A549 (cell line): Measurements from ENCODE around the gene UNC13A. TPM values are rescaled to one million over a fixed set of nuclear protein-coding genes. Genes with fewer than 3 reads are reported as not detected.

Experiments used
- ATAC-seq, 2 experiments: fragments of 200-7000 bp in 1 of 2; fragments of >200 bp in 1 of 2; cut with Nextera tagmentation in 1 of 2; cut with Tn5 transposase in 1 of 2; 3 replicates each; pipeline versions ENCODE4 v1.8.0 to v1.9.1; 2018 to 2020; ENCODE audit warnings: mild to moderate bottlenecking in 1 of 2, moderate library complexity in 1 of 2
- CTCF ChIA-PET: fragments of 300-600 bp; sonication (Branson Sonifier 250); formaldehyde crosslinking; extraction: SDS; loops from one replicate; lab custom pipeline; 2021; ENCODE audit warnings: antibody characterized with exemption, inconsistent platforms; lab: Yijun Ruan, JAX
- POLR2A ChIA-PET: fragments of 350-600 bp; formaldehyde crosslinking; extraction: SDS; loops from one replicate; lab custom pipeline; 2021; ENCODE audit warnings: antibody characterized with exemption, inconsistent platforms; lab: Yijun Ruan, JAX
- DNase-seq, 2 experiments: peaks; one replicate each; pipeline versions ENCODE4 v3.0.0 to v3.0.0-alpha.2; 2011 to 2016; ENCODE audit warnings: low read depth in 1 of 2, low spot score in 1 of 2
- FAIRE-seq: peaks from 2 replicates; lab custom pipeline; 2011; peaks lifted over from hg19 to GRCh38; lab: Jason Lieb, UNC
- H3K27ac ChIP-seq, 2 experiments: fragments of >200 bp; sonication (Bioruptor Twin); formaldehyde crosslinking; 3 replicates each; pipeline ENCODE4 v1.5.1; 2016 to 2017
- H3K4me1 ChIP-seq: fragments of >200 bp; sonication (Bioruptor Twin); formaldehyde crosslinking; 3 replicates; pipeline ENCODE4 v1.6.1; 2016
- H3K4me2 ChIP-seq: fragments of >200 bp; sonication (Bioruptor Twin); formaldehyde crosslinking; 3 replicates; pipeline ENCODE4 v1.6.1; 2016
- H3K4me3 ChIP-seq: fragments of >200 bp; sonication (Bioruptor Twin); formaldehyde crosslinking; 3 replicates; pipeline ENCODE4 v1.5.1; 2016
- H3K9me3 ChIP-seq: fragments of >200 bp; sonication (Bioruptor Twin); formaldehyde crosslinking; 3 replicates; pipeline ENCODE4 v1.6.1; 2016
- BCL3 ChIP-seq: fragments of >200 bp; sonication (Bioruptor Twin); formaldehyde crosslinking; IDR thresholded peaks from 3 replicates; pipeline ENCODE4 v1.6.1; 2016
- BHLHE40 ChIP-seq: IDR thresholded peaks from 2 replicates; pipeline ENCODE4 v1.6.1; 2012; ENCODE audit warnings: low read depth, low read length, inconsistent platforms
- CBX8 ChIP-seq: fragments of 200-600 bp; sonication (generic); IDR thresholded peaks from 2 replicates; pipeline ENCODE4 v1.6.1; 2016
- CTCF ChIP-seq: fragments of >200 bp; sonication (Bioruptor Twin); formaldehyde crosslinking; IDR thresholded peaks from 3 replicates; pipeline ENCODE4 v1.5.1; 2016
- E2F6 ChIP-seq: IDR thresholded peaks from 2 replicates; pipeline ENCODE4 v1.6.1; 2012; ENCODE audit warnings: low read depth, borderline replicate concordance
- EP300 ChIP-seq, 2 experiments: fragments of >200 bp; sonication (Bioruptor Twin); formaldehyde crosslinking; IDR thresholded peaks; 2 replicates in 1 of 2; 3 replicates in 1 of 2; pipeline ENCODE4 v1.6.1; 2016 to 2017
- FOSB ChIP-seq: fragments of 250-450 bp; sonication (Bioruptor Pico); IDR thresholded peaks from 2 replicates; pipeline ENCODE4 v1.5.0; 2020; ENCODE audit warnings: mild to moderate bottlenecking, moderate library complexity
- HOXA7 ChIP-seq: fragments of 250-450 bp; sonication (Bioruptor Pico); IDR thresholded peaks from 2 replicates; pipeline ENCODE4 v1.5.0; 2020; ENCODE audit warnings: mild to moderate bottlenecking, moderate library complexity
- KDM1A ChIP-seq: fragments of 200-600 bp; sonication (generic); IDR thresholded peaks from 2 replicates; pipeline ENCODE4 v1.6.1; 2016; ENCODE audit warnings: low read depth, mild to moderate bottlenecking
- MAZ ChIP-seq: fragments of 150-350 bp; IDR thresholded peaks from 2 replicates; pipeline ENCODE4 v1.6.1; 2014; ENCODE audit warnings: antibody characterized with exemption, low read depth, low read length, borderline replicate concordance
- MYC ChIP-seq: IDR thresholded peaks from 2 replicates; pipeline ENCODE4 v1.6.1; 2012; ENCODE audit warnings: mild to moderate bottlenecking, inconsistent platforms, low read length, improper control_type of control experiment, borderline replicate concordance
- PBX3 ChIP-seq: IDR thresholded peaks from 2 replicates; pipeline ENCODE4 v1.6.1; 2012
- PHF8 ChIP-seq: fragments of 200-600 bp; sonication (generic); IDR thresholded peaks from 2 replicates; pipeline ENCODE4 v1.6.1; 2016; ENCODE audit warnings: low read depth, mild to moderate bottlenecking, antibody characterized with exemption, moderate library complexity, borderline replicate concordance
- RAD21 ChIP-seq, 2 experiments: fragments of >200 bp in 1 of 2; sonication (Bioruptor Twin) in 1 of 2; formaldehyde crosslinking in 1 of 2; IDR thresholded peaks in 1 of 2; conservative IDR thresholded peaks in 1 of 2; 2 replicates in 1 of 2; 3 replicates in 1 of 2; pipeline ENCODE4 v1.6.1; 2012 to 2018; ENCODE audit warnings: inconsistent platforms in 1 of 2
- REST ChIP-seq: fragments of 200-600 bp; sonication (generic); IDR thresholded peaks from 2 replicates; pipeline ENCODE4 v1.6.1; 2016; ENCODE audit warnings: antibody characterized with exemption, mild to moderate bottlenecking, moderate library complexity
- SREBF2 ChIP-seq: fragments of 450-650 bp; IDR thresholded peaks from 2 replicates; pipeline ENCODE4 v1.6.1; 2014; ENCODE audit warnings: mild to moderate bottlenecking, moderate library complexity
- ZC3H11A ChIP-seq: fragments of 450-650 bp; IDR thresholded peaks from 2 replicates; pipeline ENCODE4 v1.6.1; 2014; ENCODE audit warnings: antibody characterized with exemption, mild to moderate bottlenecking
- whole genome bisulfite sequencing: methylation state at CpG from one replicate; pipeline ENCODE4 v1.1.6; 2017; ENCODE audit errors: missing lambda C conversion rate; 5-methylcytosine and 5-hydroxymethylcytosine counted together
- polyA plus RNA-seq, 4 experiments: library from polyadenylated mRNA; depleted of rRNA in 3 of 4; stranded (reverse); fragments of >200 nt; fragmentation: RNase III in 1 of 4; extraction: RNeasy Plus Mini Kit Qiagen cat#74134 plus additional on column Dnase treatment in 1 of 4; gene quantifications; 2 replicates in 3 of 4; 3 replicates in 1 of 4; pipeline ENCODE4 v1.2.3, GENCODE V29; 2011 to 2017

Gene UNC13A
- polyA plus RNA-seq, 2 of the 4 experiments (the other 2 are of a cell fraction), result 3.1 to 4.2 TPM

GRCh38 chr19:17606590-17607185 lies 81.5 kb downstream of the UNC13A start:
- DNase-seq, result peak in 1 of 2 experiments; percentile 72
- Histone ChIP-seq H3K9me3 (no peaks in the 10 kb centered on the region), H3K4me3 (peak overlapping the region; percentile 63), H3K4me1 (peaks cover 10% of the 10 kb centered on the region; the same call in 2 of the 3 replicates)
- ChIA-PET POLR2A (interaction anchor here (0.5 to 1.9 kb wide), 11 partner anchors 8 to 890 kb away, joined by 3 to 8 read pairs (median 3); partner anchors contain the start of genes MAP1S, PGLS and RPL18A), CTCF (interaction anchor here (0.8 to 1.9 kb wide), 18 partner anchors 7 to 250 kb away, joined by 3 to 8 read pairs (median 3); no protein-coding TSS in a partner anchor)
- WGBS, result 30% methylated on average over 11 of the region's 18 CpGs
- TF ChIP-seq EP300 (IDR thresholded peaks at IDR 0.05) (no peak), CBX8 (no peak), REST (no peak), CTCF (no peak), BHLHE40 (no peak), MYC (no peak), PHF8 (no peak), E2F6 (no peak), HOXA7 (CRISPR knock-in tag) (no peak), SREBF2 (no peak), BCL3 (no peak; the same call in 2 of the 3 replicates), PBX3 (no peak), KDM1A (no peak), FOSB (no peak), RAD21 (conservative IDR thresholded peaks at IDR 0.05 in 1 of 2, IDR thresholded peaks at IDR 0.05 in 1 of 2) (no peak), ZC3H11A (no peak), MAZ (no peak)
- TF ChIP-seq, all 56 proteins: peak for 0
- Histone ChIP-seq H3K4me2 (peak overlapping the region; percentile 94), H3K27ac (peak overlapping the region; percentile 93 to 98)
- FAIRE-seq (no peak), ATAC-seq (peak; percentile 79 to 88)
